ENCODE results near the gene CD9. TPM values are rescaled to one million over a fixed set of nuclear protein-coding genes. Genes with fewer than 3 reads are reported as not detected.
A peak's percentile ranks its signal among the peaks of the same experiment; 100 is the strongest.

The CD9 gene
- total and polyA plus RNA-seq, 2 donors (not counting 3 experiments of a cell fraction or from before 2014, with no cell fraction given) = 379 to 1,225 TPM

DNA sequence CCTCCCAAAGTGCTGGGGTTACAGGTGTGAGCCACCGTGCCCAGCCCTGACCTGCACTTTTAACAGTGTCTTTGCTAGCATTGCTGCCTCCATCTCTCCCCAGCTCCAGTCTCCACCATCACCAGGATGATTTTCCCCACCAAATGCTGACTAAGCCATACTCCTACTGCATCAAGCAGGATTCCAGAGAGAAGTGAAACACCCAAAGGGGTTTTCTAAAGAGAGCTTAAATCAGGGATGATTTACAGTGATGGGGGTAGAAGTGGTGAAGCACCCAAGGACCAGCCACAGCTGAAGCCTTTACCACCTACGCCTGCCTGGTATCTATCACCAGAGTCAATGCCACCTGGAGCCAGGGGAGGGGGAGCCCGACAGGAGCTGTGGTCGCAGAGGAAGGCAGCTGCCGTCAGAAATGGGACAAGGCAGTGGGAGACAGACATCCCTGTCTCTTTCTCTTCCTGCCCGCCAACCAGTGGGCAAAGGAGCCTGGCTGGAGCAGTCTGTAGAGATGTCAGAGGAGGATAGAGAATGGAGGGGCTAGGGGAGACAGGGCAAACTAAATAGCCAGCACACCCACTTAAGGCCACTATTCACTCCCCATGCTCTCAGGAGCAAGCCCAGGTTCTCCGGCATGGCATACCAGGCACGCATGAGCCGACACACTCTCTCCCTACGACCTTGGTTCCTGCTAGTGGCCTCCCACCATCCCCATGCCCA lies 22.4 kb upstream of the CD9 start:
- no TSS peak for BruUV-seq (replicated peaks)
- Histone ChIP-seq H4K20me1 (replicated peaks; ENCODE audit: control insufficient read depth, extremely low read depth, insufficient read depth, low read length) (no peaks in the 10 kb centered on the region), H3K27ac (ENCODE audit: insufficient read depth, low read depth, low read length) (peak overlapping the region; percentile 96), H2AFZ (ENCODE audit: low read depth, low read length) (no peak overlapping the region), H3K36me3 (ENCODE audit: control insufficient read depth in 2 of 2, extremely low read depth in 1 of 2, insufficient read depth in 2 of 2, low read length in 2 of 2) (no peaks in the 10 kb centered on the region), H3K4me2 (ENCODE audit: insufficient read depth, low read length) (no peak overlapping the region), H3K9me3 (replicated peaks; ENCODE audit: control insufficient read depth, insufficient read depth, low read length) (no peaks in the 10 kb centered on the region), H3K4me1 (ENCODE audit: control insufficient read depth, extremely low read depth, insufficient read depth, low read length) (peaks cover 54% of the 10 kb centered on the region), H3K9me1 (replicated peaks; ENCODE audit: control insufficient read depth, extremely low read depth, insufficient read depth, low read length) (no peaks in the 10 kb centered on the region), H3K4me3 (replicated peaks in 1 of 3; ENCODE audit: insufficient read depth in 1 of 3, low read depth in 1 of 3, low read length in 3 of 3) (no peak overlapping the region), H3K9ac (replicated peaks; ENCODE audit: extremely low read depth, insufficient read depth, low read length) (no peak overlapping the region), H3K27me3 (ENCODE audit: control insufficient read depth in 2 of 2, insufficient read depth in 2 of 2, low read length in 2 of 2) (no peaks in the 10 kb centered on the region), H3K79me2 (ENCODE audit: control insufficient read depth, insufficient read depth, low read length) (peaks cover 9% of the 10 kb centered on the region)
- ChIA-PET POLR2A (no interaction called here), CTCF (interaction anchor here (0.9 to 1.3 kb wide), 3 partner anchors 18 to 110 kb away, joined by 3 to 6 read pairs (median 3); no protein-coding TSS in a partner anchor)
- TF ChIP-seq FOS (IDR thresholded peaks at IDR 0.05; ENCODE audit: borderline replicate concordance, insufficient read depth, low read length) (no peak), POLR2A (IDR thresholded peaks at IDR 0.05; ENCODE audit: low read depth, low read length) (no peak), MYC (IDR thresholded peaks at IDR 0.05; ENCODE audit: low read depth, low read length) (no peak), EZH2 (IDR thresholded peaks at IDR 0.05; ENCODE audit: borderline replicate concordance, low read depth, low read length, severe bottlenecking) (no peak), GATA2 (IDR thresholded peaks at IDR 0.05; ENCODE audit: insufficient read depth, insufficient read length, low read depth, low read length) (no peak), POLR2AphosphoS5 (IDR thresholded peaks at IDR 0.05; ENCODE audit: insufficient read depth, low read depth, low read length) (no peak), JUN (IDR thresholded peaks at IDR 0.05; ENCODE audit: borderline replicate concordance, insufficient read depth, insufficient read length, low read depth) (no peak)
- TF ChIP-seq, protein P1, sequence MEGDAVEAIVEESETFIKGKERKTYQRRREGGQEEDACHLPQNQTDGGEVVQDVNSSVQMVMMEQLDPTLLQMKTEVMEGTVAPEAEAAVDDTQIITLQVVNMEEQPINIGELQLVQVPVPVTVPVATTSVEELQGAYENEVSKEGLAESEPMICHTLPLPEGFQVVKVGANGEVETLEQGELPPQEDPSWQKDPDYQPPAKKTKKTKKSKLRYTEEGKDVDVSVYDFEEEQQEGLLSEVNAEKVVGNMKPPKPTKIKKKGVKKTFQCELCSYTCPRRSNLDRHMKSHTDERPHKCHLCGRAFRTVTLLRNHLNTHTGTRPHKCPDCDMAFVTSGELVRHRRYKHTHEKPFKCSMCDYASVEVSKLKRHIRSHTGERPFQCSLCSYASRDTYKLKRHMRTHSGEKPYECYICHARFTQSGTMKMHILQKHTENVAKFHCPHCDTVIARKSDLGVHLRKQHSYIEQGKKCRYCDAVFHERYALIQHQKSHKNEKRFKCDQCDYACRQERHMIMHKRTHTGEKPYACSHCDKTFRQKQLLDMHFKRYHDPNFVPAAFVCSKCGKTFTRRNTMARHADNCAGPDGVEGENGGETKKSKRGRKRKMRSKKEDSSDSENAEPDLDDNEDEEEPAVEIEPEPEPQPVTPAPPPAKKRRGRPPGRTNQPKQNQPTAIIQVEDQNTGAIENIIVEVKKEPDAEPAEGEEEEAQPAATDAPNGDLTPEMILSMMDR (IDR thresholded peaks at IDR 0.05; ENCODE audit: extremely low read depth in 1 of 2, insufficient read depth in 1 of 2, low read depth in 1 of 2, low read length in 2 of 2) = no peak
- TF ChIP-seq, protein P2, sequence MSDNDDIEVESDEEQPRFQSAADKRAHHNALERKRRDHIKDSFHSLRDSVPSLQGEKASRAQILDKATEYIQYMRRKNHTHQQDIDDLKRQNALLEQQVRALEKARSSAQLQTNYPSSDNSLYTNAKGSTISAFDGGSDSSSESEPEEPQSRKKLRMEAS (IDR thresholded peaks at IDR 0.05; ENCODE audit: insufficient read depth, insufficient read length) = no peak
- DNase-seq (ENCODE audit: low read depth, low spot score) = no peak
- FAIRE-seq = no peak
- intact Hi-C loops (cut with micrococcal nuclease) (no loop called here), dilution Hi-C loops (cut with MboI; ENCODE audit: extremely low pct_ligation_motif_present, low sequenced_read_pairs) (no loop called here)
